ENCODE data around the gene RIC1.

Gene RIC1

DNA sequence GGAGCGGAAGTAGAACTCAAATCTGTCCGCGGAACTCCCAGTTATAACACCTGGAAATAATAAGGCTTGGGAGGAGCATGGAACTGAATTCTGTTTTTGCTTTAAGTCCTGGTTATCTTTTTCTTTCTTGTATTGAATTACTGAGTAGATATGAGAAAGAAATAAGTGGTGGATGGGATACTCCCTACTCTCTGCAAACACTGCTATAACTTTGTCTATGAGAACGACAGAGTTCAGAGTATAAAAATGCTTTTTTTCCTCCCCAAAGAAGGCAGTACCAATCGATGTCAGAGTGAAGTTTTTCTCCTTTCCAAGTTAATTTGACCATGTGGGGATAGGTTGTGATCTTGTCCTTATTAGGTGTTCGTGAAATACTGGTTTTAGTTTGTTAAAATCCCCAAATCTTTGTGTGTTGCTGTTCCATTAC, 1.2 kb downstream of the RIC1 start:
- no peak for DNase-seq (ENCODE audit: low read depth)
- TF ChIP-seq, protein P1, sequence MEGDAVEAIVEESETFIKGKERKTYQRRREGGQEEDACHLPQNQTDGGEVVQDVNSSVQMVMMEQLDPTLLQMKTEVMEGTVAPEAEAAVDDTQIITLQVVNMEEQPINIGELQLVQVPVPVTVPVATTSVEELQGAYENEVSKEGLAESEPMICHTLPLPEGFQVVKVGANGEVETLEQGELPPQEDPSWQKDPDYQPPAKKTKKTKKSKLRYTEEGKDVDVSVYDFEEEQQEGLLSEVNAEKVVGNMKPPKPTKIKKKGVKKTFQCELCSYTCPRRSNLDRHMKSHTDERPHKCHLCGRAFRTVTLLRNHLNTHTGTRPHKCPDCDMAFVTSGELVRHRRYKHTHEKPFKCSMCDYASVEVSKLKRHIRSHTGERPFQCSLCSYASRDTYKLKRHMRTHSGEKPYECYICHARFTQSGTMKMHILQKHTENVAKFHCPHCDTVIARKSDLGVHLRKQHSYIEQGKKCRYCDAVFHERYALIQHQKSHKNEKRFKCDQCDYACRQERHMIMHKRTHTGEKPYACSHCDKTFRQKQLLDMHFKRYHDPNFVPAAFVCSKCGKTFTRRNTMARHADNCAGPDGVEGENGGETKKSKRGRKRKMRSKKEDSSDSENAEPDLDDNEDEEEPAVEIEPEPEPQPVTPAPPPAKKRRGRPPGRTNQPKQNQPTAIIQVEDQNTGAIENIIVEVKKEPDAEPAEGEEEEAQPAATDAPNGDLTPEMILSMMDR (IDR thresholded peaks at IDR 0.05; ENCODE audit: control insufficient read depth, extremely low read depth, insufficient read depth), result no peak
- peak overlapping the region; percentile 91 for H3K4me3 ChIP-seq (ENCODE audit: low read depth, low read length)

DNA sequence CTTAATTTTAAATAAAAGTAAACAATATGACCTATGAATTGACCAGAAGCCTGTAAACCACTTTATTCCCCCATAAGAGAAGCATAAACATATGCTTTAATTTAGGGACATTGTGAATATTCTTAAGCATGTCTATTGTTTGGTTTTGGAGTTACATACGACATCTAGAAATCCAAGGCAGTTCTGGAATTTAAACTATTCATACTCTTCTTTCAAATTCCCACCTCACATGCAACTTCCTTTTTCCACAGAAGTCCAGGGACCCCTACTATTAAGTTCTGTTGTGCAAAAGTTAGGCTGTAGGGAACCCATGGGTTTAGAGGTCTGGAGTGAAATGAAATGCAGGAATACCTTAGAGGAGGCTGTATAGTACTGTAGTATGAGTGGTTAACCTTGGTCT, 2.1 kb downstream of the RIC1 start:
- TF ChIP-seq, protein P1 (IDR thresholded peaks at IDR 0.05; ENCODE audit: control insufficient read depth, extremely low read depth, insufficient read depth), result no peak
- DNase-seq (ENCODE audit: low read depth), result no peak
- no peak overlapping the region for H3K4me3 ChIP-seq (ENCODE audit: low read depth, low read length)

DNA sequence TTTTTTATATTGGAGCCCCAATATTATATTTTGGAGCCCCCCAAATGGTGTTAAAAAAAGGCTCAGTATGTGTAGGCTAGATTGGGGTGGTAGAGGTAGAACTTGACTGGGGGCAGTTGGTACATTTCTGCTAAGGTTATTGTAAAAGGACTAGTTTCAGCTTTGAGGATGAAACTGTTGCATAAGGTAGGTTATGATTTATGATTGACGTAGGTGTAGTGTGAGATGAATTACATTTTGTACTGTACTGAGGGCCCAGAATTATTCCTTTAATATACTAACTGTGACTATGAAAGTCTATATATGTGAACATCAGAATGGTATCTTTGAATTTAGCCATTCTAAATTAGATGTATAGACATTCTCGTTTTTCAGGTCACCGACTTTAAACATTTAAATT, 3.6 kb downstream of the RIC1 start:
- TF ChIP-seq, protein P1 (IDR thresholded peaks at IDR 0.05; ENCODE audit: control insufficient read depth, extremely low read depth, insufficient read depth), result no peak
- no peak for DNase-seq (ENCODE audit: low read depth)
- no peak overlapping the region for H3K4me3 ChIP-seq (ENCODE audit: low read depth, low read length)

DNA sequence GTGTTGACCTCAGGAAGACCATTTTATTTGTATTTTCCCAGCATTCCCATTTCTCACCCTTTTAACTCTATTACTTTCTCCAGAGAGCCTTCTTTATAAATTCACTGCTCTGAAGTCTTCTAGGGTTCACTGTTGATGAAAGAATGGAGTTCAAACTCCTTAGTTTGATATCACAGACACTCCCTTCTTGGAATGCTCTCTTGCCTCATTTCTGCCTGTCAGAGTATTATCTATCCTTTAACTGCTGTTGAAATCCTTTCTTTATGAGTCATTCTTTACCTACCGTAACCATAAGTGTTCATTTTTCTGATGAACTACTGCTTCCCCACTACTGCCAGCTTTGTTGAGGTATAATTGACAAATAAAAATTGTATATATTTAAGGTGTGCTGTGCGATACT, 4.3 kb downstream of the RIC1 start:
- H3K4me3 ChIP-seq (ENCODE audit: low read depth, low read length), result no peak overlapping the region
- TF ChIP-seq, protein P1 (IDR thresholded peaks at IDR 0.05; ENCODE audit: control insufficient read depth, extremely low read depth, insufficient read depth), result no peak
- DNase-seq (ENCODE audit: low read depth), result no peak

DNA sequence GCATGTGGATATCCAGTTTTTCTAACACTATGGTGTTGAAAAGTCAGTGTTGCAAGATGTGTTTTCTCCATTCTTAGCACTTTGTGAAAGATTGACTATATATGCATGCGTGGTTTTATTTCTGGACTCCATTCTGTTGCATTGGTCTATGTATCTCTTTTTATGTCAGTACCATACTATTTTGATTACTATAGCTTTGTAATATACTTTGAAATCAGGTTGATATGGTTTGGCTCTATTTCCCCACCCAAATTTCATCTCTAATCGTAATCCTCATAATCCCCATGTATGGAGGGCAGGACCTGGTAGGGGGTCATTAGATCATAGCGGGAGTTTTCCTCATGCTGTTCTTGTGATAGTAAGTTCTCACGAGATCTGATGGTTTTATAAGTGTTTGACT, 6.5 kb downstream of the RIC1 start:
- no peak for DNase-seq (ENCODE audit: low read depth)
- no peak overlapping the region for H3K4me3 ChIP-seq (ENCODE audit: low read depth, low read length)

DNA sequence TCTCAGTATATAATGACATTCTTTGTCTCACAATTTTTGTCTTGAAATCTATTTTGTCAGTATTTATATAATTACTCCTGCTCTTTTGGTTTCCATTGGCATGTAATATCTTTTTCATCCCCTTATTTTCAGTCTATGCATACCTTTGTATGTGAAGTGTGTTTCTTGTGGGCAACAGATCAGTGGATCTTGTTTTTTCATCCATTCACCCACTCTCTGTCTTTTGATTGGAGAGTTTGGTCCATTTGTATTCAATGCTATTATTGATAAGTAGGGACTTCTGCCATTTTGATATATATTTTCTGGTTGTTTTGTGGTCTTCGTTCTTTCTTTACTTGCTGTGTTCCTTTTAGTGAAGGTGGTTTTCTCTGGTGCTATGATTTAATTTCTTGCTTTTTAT, 10.9 kb downstream of the RIC1 start:
- H3K4me3 ChIP-seq (ENCODE audit: low read depth, low read length), result no peak overlapping the region
- DNase-seq (ENCODE audit: low read depth), result no peak
- TF ChIP-seq, protein P1 (IDR thresholded peaks at IDR 0.05; ENCODE audit: control insufficient read depth, extremely low read depth, insufficient read depth), result no peak

More for the DNA sequence above, 6.5 kb downstream of the RIC1 start:
- TF ChIP-seq, protein P1 (IDR thresholded peaks at IDR 0.05; ENCODE audit: control insufficient read depth, extremely low read depth, insufficient read depth), result no peak

DNA sequence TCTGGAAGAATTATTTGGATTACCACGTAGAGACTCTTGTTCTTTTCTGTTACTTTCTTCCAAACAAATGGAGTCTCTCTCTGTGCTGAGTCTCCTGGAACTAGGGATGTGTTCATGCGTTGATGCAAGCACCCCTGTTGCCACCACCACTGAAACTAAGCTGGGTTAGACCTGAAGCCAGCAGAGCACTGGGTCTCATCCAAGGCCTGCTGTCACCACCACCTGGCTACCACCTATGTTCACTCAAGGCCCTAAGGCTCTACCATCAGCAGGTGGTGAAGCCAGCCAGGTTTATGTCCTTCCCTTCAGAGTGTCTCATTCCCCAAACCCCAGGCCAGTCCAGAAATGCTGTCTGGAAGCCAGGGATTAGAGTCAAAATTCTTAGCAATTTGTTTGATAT, 13.3 kb downstream of the RIC1 start:
- no peak for DNase-seq (ENCODE audit: low read depth)
- TF ChIP-seq, protein P1 (IDR thresholded peaks at IDR 0.05; ENCODE audit: control insufficient read depth, extremely low read depth, insufficient read depth), result no peak
- H3K4me3 ChIP-seq (ENCODE audit: low read depth, low read length), result no peak overlapping the region
